Measurements from ENCODE around the gene HK3. TPM values are rescaled to one million over a fixed set of nuclear protein-coding genes. Genes with fewer than 3 reads are reported as not detected.
A peak's percentile ranks its signal among the peaks of the same experiment; 100 is the strongest.

Gene HK3
- total and polyA plus RNA-seq, 9 of the 15 experiments (the other 6 are each of a cell fraction or from before 2014, with no cell fraction given) = 0.16 TPM; not detected in 8

DNA sequence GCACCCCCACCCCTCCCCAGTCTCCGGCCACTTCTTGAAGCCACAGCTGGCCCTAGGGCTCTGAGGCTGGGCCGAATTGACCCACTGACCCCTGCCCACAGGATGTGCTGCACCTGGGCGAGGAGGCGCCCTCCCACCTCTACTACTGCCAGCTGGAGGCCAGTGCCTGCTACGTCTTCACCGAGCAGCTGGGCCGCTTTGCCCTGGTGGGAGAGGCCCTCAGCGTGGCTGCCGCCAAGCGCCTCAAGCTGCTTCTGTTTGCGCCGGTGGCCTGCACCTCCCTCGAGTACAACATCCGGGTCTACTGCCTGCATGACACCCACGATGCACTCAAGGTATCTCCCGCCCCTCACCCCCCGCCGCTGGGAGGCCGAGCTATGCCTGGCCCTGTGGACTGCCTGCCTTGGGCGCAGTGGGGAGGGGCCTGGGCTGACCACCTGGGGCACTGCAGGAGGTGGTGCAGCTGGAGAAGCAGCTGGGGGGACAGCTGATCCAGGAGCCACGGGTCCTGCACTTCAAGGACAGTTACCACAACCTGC lies 21.3 kb downstream of the HK3 start:
- POLR2A ChIA-PET = interaction anchor here (0.5 to 1.2 kb wide), 3 partner anchors 13 to 15 kb away, joined by 4 to 6 read pairs (median 4); no protein-coding TSS in a partner anchor
- H2AFZ ChIP-seq (ENCODE audit: low read depth, low read length) = no peak overlapping the region
- CTCF ChIA-PET (ENCODE audit: low intra/inter-chr PET ratio) = no interaction called here
- no peak for ATAC-seq
- no peak for FAIRE-seq
- no peak overlapping the region for H3K4me3 ChIP-seq
- WGBS (ENCODE audit: insufficient coverage, low coverage, missing lambda C conversion rate) = 3% methylated on average over 20 of the region's 21 CpGs
- H3K4me2 ChIP-seq (ENCODE audit: insufficient read depth, low read length) = no peak overlapping the region
- DNase-seq (ENCODE audit: extremely low read depth in 1 of 4, low spot score in 3 of 4) = no peak
- H3K9me1 ChIP-seq (ENCODE audit: control insufficient read depth, insufficient read depth, low read length) = peaks cover 4% of the 10 kb centered on the region
- H3K27me3 ChIP-seq (ENCODE audit: control insufficient read depth in 2 of 2, insufficient read depth in 2 of 2, low read length in 2 of 2) = peaks cover 76 to 96% of the 10 kb centered on the region in 2 experiments
- H3K27ac ChIP-seq (ENCODE audit: extremely low read depth, low read depth, low read length) = no peak overlapping the region
- peaks cover 28% of the 10 kb centered on the region for H4K20me1 ChIP-seq (replicated peaks; ENCODE audit: control insufficient read depth, insufficient read depth, low read length)
- H3K36me3 ChIP-seq (ENCODE audit: control insufficient read depth, insufficient read depth, low read length) = no peaks in the 10 kb centered on the region
- intact Hi-C loops (cut with micrococcal nuclease) = no loop called here
- H3K9ac ChIP-seq (ENCODE audit: insufficient read depth in 1 of 2, low read depth in 2 of 2, low read length in 2 of 2) = peak overlapping the region in 1 of 2 experiments; percentile 17; a peak in 1 of 4 replicates
- BruUV-seq (replicated peaks) = no TSS peak
- no peaks in the 10 kb centered on the region for H3K9me3 ChIP-seq (replicated peaks; ENCODE audit: control insufficient read depth, insufficient read depth, low read depth, low read length)
- no peaks in the 10 kb centered on the region for H3K79me2 ChIP-seq (ENCODE audit: control insufficient read depth, insufficient read depth, low read length)
- in situ Hi-C loops (cut with MboI) = no loop called here
- peaks cover 0 to 58% of the 10 kb centered on the region in 2 experiments; a peak in 2 of 5 replicates for H3K4me1 ChIP-seq (replicated peaks in 1 of 2; ENCODE audit: control insufficient read depth in 2 of 2, insufficient read depth in 2 of 2, low read length in 2 of 2)
- TF ChIP-seq TEAD2 (tag; IDR thresholded peaks at IDR 0.05) (no peak), RHOXF2B (CRISPR knock-in tag; conservative IDR thresholded peaks at IDR 0.05) (no peak), ZC3H11A (IDR thresholded peaks at IDR 0.05; ENCODE audit: low read depth, low read length) (no peak), HNRNPK (IDR thresholded peaks at IDR 0.05; ENCODE audit: low read depth, low read length, poor library complexity, severe bottlenecking) (no peak)
- TF ChIP-seq, protein P1, sequence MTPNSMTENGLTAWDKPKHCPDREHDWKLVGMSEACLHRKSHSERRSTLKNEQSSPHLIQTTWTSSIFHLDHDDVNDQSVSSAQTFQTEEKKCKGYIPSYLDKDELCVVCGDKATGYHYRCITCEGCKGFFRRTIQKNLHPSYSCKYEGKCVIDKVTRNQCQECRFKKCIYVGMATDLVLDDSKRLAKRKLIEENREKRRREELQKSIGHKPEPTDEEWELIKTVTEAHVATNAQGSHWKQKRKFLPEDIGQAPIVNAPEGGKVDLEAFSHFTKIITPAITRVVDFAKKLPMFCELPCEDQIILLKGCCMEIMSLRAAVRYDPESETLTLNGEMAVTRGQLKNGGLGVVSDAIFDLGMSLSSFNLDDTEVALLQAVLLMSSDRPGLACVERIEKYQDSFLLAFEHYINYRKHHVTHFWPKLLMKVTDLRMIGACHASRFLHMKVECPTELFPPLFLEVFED (CRISPR knock-in tag; conservative IDR thresholded peaks at IDR 0.05) = no peak
- TF ChIP-seq, protein P2, sequence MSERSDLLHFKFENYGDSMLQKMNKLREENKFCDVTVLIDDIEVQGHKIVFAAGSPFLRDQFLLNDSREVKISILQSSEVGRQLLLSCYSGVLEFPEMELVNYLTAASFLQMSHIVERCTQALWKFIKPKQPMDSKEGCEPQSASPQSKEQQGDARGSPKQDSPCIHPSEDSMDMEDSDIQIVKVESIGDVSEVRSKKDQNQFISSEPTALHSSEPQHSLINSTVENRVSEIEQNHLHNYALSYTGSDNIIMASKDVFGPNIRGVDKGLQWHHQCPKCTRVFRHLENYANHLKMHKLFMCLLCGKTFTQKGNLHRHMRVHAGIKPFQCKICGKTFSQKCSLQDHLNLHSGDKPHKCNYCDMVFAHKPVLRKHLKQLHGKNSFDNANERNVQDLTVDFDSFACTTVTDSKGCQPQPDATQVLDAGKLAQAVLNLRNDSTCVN (CRISPR knock-in tag; IDR thresholded peaks at IDR 0.05) = no peak
- TF ChIP-seq, protein P3, sequence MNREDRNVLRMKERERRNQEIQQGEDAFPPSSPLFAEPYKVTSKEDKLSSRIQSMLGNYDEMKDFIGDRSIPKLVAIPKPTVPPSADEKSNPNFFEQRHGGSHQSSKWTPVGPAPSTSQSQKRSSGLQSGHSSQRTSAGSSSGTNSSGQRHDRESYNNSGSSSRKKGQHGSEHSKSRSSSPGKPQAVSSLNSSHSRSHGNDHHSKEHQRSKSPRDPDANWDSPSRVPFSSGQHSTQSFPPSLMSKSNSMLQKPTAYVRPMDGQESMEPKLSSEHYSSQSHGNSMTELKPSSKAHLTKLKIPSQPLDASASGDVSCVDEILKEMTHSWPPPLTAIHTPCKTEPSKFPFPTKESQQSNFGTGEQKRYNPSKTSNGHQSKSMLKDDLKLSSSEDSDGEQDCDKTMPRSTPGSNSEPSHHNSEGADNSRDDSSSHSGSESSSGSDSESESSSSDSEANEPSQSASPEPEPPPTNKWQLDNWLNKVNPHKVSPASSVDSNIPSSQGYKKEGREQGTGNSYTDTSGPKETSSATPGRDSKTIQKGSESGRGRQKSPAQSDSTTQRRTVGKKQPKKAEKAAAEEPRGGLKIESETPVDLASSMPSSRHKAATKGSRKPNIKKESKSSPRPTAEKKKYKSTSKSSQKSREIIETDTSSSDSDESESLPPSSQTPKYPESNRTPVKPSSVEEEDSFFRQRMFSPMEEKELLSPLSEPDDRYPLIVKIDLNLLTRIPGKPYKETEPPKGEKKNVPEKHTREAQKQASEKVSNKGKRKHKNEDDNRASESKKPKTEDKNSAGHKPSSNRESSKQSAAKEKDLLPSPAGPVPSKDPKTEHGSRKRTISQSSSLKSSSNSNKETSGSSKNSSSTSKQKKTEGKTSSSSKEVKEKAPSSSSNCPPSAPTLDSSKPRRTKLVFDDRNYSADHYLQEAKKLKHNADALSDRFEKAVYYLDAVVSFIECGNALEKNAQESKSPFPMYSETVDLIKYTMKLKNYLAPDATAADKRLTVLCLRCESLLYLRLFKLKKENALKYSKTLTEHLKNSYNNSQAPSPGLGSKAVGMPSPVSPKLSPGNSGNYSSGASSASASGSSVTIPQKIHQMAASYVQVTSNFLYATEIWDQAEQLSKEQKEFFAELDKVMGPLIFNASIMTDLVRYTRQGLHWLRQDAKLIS (CRISPR knock-in tag; IDR thresholded peaks at IDR 0.05) = no peak
- TF ChIP-seq, protein P4, sequence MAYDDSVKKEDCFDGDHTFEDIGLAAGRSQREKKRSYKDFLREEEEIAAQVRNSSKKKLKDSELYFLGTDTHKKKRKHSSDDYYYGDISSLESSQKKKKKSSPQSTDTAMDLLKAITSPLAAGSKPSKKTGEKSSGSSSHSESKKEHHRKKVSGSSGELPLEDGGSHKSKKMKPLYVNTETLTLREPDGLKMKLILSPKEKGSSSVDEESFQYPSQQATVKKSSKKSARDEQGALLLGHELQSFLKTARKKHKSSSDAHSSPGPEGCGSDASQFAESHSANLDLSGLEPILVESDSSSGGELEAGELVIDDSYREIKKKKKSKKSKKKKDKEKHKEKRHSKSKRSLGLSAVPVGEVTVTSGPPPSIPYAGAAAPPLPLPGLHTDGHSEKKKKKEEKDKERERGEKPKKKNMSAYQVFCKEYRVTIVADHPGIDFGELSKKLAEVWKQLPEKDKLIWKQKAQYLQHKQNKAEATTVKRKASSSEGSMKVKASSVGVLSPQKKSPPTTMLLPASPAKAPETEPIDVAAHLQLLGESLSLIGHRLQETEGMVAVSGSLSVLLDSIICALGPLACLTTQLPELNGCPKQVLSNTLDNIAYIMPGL (CRISPR knock-in tag; IDR thresholded peaks at IDR 0.05) = no peak
- TF ChIP-seq, protein P5, sequence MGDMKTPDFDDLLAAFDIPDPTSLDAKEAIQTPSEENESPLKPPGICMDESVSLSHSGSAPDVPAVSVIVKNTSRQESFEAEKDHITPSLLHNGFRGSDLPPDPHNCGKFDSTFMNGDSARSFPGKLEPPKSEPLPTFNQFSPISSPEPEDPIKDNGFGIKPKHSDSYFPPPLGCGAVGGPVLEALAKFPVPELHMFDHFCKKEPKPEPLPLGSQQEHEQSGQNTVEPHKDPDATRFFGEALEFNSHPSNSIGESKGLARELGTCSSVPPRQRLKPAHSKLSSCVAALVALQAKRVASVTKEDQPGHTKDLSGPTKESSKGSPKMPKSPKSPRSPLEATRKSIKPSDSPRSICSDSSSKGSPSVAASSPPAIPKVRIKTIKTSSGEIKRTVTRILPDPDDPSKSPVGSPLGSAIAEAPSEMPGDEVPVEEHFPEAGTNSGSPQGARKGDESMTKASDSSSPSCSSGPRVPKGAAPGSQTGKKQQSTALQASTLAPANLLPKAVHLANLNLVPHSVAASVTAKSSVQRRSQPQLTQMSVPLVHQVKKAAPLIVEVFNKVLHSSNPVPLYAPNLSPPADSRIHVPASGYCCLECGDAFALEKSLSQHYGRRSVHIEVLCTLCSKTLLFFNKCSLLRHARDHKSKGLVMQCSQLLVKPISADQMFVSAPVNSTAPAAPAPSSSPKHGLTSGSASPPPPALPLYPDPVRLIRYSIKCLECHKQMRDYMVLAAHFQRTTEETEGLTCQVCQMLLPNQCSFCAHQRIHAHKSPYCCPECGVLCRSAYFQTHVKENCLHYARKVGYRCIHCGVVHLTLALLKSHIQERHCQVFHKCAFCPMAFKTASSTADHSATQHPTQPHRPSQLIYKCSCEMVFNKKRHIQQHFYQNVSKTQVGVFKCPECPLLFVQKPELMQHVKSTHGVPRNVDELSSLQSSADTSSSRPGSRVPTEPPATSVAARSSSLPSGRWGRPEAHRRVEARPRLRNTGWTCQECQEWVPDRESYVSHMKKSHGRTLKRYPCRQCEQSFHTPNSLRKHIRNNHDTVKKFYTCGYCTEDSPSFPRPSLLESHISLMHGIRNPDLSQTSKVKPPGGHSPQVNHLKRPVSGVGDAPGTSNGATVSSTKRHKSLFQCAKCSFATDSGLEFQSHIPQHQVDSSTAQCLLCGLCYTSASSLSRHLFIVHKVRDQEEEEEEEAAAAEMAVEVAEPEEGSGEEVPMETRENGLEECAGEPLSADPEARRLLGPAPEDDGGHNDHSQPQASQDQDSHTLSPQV (IDR thresholded peaks at IDR 0.05) = no peak

All from K562 (cell line).